ENCODE data around the gene KSR1. TPM values are rescaled to one million over a fixed set of nuclear protein-coding genes. Genes with fewer than 3 reads are reported as not detected.
"Not testable (repeated sequence)": the region's sequence is repeated elsewhere in the genome, so short reads cannot be mapped to it uniquely, and the experiment has no call there.

KSR1 gene
- total RNA-seq, 1 donor from 2014 or later = 40.3 TPM

- H3K9me3 ChIP-seq = no peaks in the 10 kb centered on the region
- no peak for TF ChIP-seq CTCF (IDR thresholded peaks at IDR 0.05)
- no peak for TF ChIP-seq POLR2A (IDR thresholded peaks at IDR 0.05)
- TF ChIP-seq POLR2AphosphoS5 (IDR thresholded peaks at IDR 0.05; ENCODE audit: insufficient read depth in 1 of 2, low read depth in 1 of 2) = no peak
- DNase-seq (ENCODE audit: extremely low spot score in 2 of 2) = no peak
- no peak overlapping the region for H3K4me3 ChIP-seq
- intact Hi-C loops (cut with DNase I) = no loop called here
- no peaks in the 10 kb centered on the region for H3K36me3 ChIP-seq
- peaks cover 74% of the 10 kb centered on the region for H3K4me1 ChIP-seq
- H3K27ac ChIP-seq = no peak overlapping the region
- no peaks in the 10 kb centered on the region for H3K27me3 ChIP-seq
Observed at GRCh38 chr17:27499451-27500265, 43.4 kb downstream of the KSR1 start.

GRCh38 chr17:27501338-27501737, 45.1 kb downstream of the KSR1 start:
- intact Hi-C loops (cut with DNase I) = not testable (repeated sequence)

DNA sequence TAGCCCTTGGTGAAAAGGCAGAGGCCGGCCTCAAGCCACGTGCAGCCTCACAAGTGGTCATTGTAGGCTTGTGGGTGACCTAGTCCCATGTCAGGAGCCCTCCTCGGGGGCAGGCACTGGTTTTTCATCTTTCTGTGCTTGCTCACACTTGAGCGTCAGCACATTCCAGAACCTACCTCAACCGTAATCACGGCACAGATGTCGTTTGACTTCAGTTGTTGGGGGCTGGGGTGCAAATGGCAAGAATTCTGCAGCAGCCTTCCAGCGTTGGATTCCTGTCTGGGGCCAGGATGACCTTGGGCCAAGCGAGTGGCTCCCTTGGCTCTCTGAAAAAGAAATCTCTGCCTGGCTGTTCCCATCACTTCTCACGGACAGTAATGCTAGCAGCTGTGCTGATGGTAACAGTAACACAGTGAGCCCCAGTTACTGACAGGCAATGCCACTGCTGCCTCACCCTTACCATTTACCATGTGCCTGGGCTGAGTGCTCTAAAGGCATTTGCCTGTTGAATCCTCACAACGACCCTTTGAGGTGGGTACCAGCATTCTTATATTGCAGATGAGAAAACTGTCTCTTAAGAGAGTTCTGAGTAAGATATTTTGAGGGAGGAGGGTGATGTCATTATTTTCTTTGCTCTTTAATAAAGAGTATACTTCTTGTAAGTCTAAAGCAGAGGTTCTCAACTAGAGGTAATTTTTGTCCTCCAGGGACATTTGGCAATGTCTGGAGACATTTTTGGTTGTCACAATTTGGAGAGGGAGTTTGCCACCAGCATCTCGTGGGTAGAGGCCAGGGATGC, 46.5 kb downstream of the KSR1 start:
- no peak for TF ChIP-seq POLR2A (IDR thresholded peaks at IDR 0.05)
- TF ChIP-seq POLR2AphosphoS5 (IDR thresholded peaks at IDR 0.05; ENCODE audit: insufficient read depth in 1 of 2, low read depth in 1 of 2) = peak in 1 of 2 donors; percentile 42
- Histone ChIP-seq H3K36me3 (no peaks in the 10 kb centered on the region), H3K27me3 (no peaks in the 10 kb centered on the region), H3K4me1 (peaks cover 49% of the 10 kb centered on the region), H3K27ac (peak overlapping the region; percentile 12), H3K9me3 (no peaks in the 10 kb centered on the region), H3K4me3 (no peak overlapping the region)
- DNase-seq (ENCODE audit: extremely low spot score in 2 of 2) = no peak
- intact Hi-C loops (cut with DNase I) = no loop called here

More at GRCh38 chr17:27501338-27501737, 45.1 kb downstream of the KSR1 start:
- not testable (repeated sequence) for DNase-seq (ENCODE audit: extremely low spot score in 2 of 2); H3K4me3 ChIP-seq; H3K9me3 ChIP-seq; H3K27ac ChIP-seq; H3K36me3 ChIP-seq; H3K27me3 ChIP-seq
- H3K4me1 ChIP-seq = peaks cover 62% of the 10 kb centered on the region

DNA sequence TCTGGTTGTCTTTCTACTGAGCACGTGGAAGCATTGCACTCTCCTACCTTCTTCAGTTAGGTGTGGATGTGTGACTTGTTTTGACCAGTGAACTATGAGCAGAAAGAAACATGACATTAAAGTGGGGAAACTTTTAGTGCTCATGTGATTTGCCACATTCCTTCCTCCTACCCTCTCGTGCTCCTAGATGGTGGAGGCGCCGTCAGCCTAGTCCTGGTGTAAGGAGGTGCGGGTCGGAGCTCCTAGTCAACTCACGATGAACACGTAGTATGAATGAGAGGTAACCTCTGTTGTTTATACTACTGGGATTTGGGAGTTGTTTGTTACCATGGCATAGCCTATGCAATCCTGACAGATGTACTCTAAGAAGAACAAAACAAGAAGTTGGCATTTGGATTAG, 47.4 kb downstream of the KSR1 start:
- DNase-seq (ENCODE audit: extremely low spot score in 2 of 2) = no peak
- Histone ChIP-seq H3K4me1 (peaks cover 41% of the 10 kb centered on the region), H3K27ac (no peak overlapping the region), H3K36me3 (no peaks in the 10 kb centered on the region), H3K4me3 (no peak overlapping the region), H3K9me3 (no peaks in the 10 kb centered on the region), H3K27me3 (no peaks in the 10 kb centered on the region)
- TF ChIP-seq CTCF (IDR thresholded peaks at IDR 0.05) (no peak), POLR2A (IDR thresholded peaks at IDR 0.05) (no peak), POLR2AphosphoS5 (IDR thresholded peaks at IDR 0.05; ENCODE audit: insufficient read depth in 1 of 2, low read depth in 1 of 2) (no peak)
- intact Hi-C loops (cut with DNase I) = no loop called here

DNA sequence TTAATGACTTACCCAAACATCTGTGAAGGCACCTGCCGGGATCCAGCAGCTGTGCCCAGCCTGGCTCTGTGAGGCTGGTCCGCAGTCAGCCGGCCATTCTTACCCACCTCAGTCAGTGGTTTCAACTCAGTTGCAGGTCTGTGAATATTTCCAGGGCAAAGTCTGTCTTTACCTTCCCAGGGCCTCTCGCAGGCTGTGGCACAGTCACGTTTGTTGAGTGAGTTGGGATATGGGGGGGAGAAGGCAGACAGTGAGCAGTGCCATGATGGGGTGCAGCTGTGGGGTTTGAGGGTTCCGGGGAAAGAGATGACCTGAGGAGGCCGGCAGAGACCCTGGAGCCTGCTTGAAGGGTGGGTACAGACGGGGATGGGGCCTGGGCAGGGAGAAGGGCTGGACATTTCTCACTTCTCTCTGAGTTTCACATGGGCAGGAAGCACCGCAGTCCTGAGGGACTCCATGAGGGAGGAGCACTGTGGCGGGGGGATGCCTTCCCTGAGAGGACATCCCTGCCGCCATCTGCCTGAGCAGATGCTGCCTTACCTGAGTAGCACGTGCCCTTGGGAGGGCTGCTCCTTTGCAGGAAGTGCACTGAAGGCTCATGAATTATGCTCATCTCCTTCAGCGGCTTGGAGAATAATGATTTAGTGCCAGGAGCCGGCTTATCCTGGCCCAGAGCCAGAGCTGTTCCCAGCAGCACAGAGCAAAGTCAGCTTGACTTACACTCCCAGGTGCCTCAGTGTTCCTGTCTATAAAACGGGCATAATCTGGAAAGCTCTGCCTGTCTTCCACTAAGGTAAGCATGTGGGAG, 48.1 kb downstream of the KSR1 start:
- no peak overlapping the region for H3K27ac ChIP-seq
- no peaks in the 10 kb centered on the region for H3K9me3 ChIP-seq
- no peak overlapping the region for H3K4me3 ChIP-seq
- DNase-seq (ENCODE audit: extremely low spot score in 2 of 2) = no peak
- no peak for TF ChIP-seq POLR2AphosphoS5 (IDR thresholded peaks at IDR 0.05; ENCODE audit: insufficient read depth in 1 of 2, low read depth in 1 of 2)
- no peak for TF ChIP-seq POLR2A (IDR thresholded peaks at IDR 0.05)
- TF ChIP-seq CTCF (IDR thresholded peaks at IDR 0.05) = no peak
- H3K27me3 ChIP-seq = no peaks in the 10 kb centered on the region
- peaks cover 41% of the 10 kb centered on the region for H3K4me1 ChIP-seq
- intact Hi-C loops (cut with DNase I) = no loop called here
- no peaks in the 10 kb centered on the region for H3K36me3 ChIP-seq

All from vagina (tissue), 2 donors.